Pulmonary artery endothelial cell (primary cell): ENCODE results near the gene PI4KA. TPM values are rescaled to one million over a fixed set of nuclear protein-coding genes. Genes with fewer than 3 reads are reported as not detected.
"Not testable (repeated sequence)": the region's sequence is repeated elsewhere in the genome, so short reads cannot be mapped to it uniquely, and the experiment has no call there.

Experiments
- DNase-seq: peaks from one replicate; pipeline ENCODE4 v3.0.0-alpha.2; 2011; ENCODE audit warnings: low read depth, low spot score
- total RNA-seq: library from RNA; depleted of rRNA; stranded (reverse); fragments of >200 nt; gene quantifications from 2 replicates; pipeline ENCODE4 v1.2.3, GENCODE V29; 2014

The PI4KA gene
- total RNA-seq, 1 donor from 2014 or later: 22.1 TPM

- DNase-seq: not testable (repeated sequence)
These were observed 188.0 kb downstream of the PI4KA start for GRCh38 chr22:20670457-20671261.

GRCh38 chr22:20669884-20670283 lies 188.7 kb downstream of the PI4KA start:
- not testable (repeated sequence) for DNase-seq

GRCh38 chr22:20669471-20669870 lies 189.1 kb downstream of the PI4KA start:
- DNase-seq: not testable (repeated sequence)

- not testable (repeated sequence) for DNase-seq
These were observed 189.8 kb downstream of the PI4KA start for GRCh38 chr22:20668769-20669168.

- DNase-seq: not testable (repeated sequence)
These were observed 190.4 kb downstream of the PI4KA start for GRCh38 chr22:20668226-20668625.

GRCh38 chr22:20667548-20667947 lies 191.1 kb downstream of the PI4KA start:
- not testable (repeated sequence) for DNase-seq

GRCh38 chr22:20666560-20666959 lies 192.1 kb downstream of the PI4KA start:
- DNase-seq: no peak

- DNase-seq: no peak
These were observed 194.0 kb downstream of the PI4KA start for GRCh38 chr22:20664594-20664959.

- no peak for DNase-seq
These were observed 194.5 kb downstream of the PI4KA start for GRCh38 chr22:20663941-20664593.

- no peak for DNase-seq
These were observed 195.3 kb downstream of the PI4KA start for GRCh38 chr22:20663137-20663828.

GRCh38 chr22:20662524-20663036 lies 196.0 kb downstream of the PI4KA start:
- not testable (repeated sequence) for DNase-seq

- no peak for DNase-seq
These were observed 197.1 kb downstream of the PI4KA start for GRCh38 chr22:20661473-20661872.

GRCh38 chr22:20660441-20661054 lies 198.1 kb downstream of the PI4KA start:
- no peak for DNase-seq

- DNase-seq: no peak
These were observed 198.7 kb downstream of the PI4KA start for GRCh38 chr22:20659920-20660319.

GRCh38 chr22:20659258-20659657 lies 199.4 kb downstream of the PI4KA start:
- no peak for DNase-seq

- no peak for DNase-seq
These were observed 200.0 kb downstream of the PI4KA start for GRCh38 chr22:20658433-20659222.

- DNase-seq: no peak
These were observed 200.6 kb downstream of the PI4KA start for GRCh38 chr22:20657963-20658362.
